ENCODE results near the gene CADM2.

The CADM2 gene

DNA sequence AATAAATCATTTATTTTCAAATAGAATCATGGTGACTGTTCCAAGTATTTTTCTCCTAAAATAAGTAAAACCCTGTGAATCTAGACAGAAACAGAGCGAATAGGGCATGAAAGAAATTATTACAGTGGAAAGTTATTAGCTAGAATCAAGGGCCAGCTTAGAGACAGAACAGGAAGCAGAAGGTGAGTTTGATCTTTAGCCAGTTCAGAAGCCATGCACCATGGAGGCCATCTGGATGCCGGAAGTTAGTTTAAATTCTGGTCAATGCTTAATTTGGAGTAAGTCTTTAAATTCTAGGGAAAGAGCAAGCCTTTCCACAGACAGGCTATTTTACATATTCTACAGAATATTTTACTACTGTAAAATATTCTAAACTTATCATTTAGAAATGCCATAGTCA, 574.8 kb downstream of the CADM2 start:
- TF ChIP-seq, protein P1, sequence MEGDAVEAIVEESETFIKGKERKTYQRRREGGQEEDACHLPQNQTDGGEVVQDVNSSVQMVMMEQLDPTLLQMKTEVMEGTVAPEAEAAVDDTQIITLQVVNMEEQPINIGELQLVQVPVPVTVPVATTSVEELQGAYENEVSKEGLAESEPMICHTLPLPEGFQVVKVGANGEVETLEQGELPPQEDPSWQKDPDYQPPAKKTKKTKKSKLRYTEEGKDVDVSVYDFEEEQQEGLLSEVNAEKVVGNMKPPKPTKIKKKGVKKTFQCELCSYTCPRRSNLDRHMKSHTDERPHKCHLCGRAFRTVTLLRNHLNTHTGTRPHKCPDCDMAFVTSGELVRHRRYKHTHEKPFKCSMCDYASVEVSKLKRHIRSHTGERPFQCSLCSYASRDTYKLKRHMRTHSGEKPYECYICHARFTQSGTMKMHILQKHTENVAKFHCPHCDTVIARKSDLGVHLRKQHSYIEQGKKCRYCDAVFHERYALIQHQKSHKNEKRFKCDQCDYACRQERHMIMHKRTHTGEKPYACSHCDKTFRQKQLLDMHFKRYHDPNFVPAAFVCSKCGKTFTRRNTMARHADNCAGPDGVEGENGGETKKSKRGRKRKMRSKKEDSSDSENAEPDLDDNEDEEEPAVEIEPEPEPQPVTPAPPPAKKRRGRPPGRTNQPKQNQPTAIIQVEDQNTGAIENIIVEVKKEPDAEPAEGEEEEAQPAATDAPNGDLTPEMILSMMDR (IDR thresholded peaks at IDR 0.05) = no peak

DNA sequence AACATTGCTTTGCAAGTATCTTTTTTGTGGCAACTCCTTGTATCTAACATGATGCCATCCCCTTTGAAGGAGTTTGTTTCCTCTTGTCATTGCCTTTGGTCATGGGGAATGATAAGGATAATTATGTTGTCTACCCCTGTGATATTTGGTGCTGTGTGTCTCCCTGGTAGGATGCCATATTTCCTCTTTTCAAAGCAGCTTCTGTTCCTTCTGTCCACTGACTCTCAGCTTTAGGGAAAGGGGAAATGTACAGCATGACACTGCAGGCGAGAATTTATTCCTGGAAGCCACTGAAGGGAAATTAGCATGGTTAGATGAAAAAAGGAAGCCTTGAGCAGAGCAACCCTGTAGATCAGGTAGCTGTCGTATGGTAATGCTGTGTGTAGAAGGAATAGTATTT, 576.7 kb downstream of the CADM2 start:
- TF ChIP-seq, protein P1 (IDR thresholded peaks at IDR 0.05) = no peak

DNA sequence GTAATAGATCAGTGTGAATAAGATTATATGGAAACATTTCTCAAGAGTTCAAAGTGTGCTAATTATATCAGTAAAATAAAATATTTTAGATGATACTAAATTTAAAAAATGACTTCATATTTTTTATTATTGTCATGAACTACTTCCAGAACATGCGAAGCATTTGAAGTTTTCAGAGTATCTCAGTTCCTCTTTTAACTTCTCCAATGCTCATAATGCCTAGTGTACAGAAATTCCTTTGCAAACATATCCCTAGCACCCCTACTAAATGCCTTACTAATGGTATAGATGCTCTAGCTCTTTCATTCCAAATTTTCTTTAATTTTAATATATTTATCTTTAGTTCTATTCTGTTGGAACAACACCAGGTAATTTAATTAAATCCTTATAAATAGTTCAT, 580.4 kb downstream of the CADM2 start:
- TF ChIP-seq, protein P1 (IDR thresholded peaks at IDR 0.05) = no peak

DNA sequence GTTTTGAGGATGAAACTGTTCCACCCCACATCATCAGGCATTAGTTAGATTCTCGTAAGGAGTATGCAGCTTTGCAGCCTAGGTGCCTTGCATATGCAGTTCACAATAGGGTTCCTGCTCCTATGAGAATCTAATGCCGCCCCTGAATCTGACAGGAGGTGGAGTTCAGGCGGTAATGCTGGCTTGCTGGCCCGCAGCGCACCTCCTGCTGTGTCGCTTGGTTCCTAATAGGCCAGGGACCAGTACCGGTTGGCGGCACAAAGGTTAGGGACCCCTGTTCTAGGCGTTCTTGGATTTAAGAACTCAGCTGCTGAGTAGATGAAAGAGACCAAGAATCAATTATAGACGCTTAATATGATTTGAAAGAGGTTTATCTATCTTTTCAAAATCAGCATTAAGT, 595.4 kb downstream of the CADM2 start:
- TF ChIP-seq, protein P1 (IDR thresholded peaks at IDR 0.05) = no peak

DNA sequence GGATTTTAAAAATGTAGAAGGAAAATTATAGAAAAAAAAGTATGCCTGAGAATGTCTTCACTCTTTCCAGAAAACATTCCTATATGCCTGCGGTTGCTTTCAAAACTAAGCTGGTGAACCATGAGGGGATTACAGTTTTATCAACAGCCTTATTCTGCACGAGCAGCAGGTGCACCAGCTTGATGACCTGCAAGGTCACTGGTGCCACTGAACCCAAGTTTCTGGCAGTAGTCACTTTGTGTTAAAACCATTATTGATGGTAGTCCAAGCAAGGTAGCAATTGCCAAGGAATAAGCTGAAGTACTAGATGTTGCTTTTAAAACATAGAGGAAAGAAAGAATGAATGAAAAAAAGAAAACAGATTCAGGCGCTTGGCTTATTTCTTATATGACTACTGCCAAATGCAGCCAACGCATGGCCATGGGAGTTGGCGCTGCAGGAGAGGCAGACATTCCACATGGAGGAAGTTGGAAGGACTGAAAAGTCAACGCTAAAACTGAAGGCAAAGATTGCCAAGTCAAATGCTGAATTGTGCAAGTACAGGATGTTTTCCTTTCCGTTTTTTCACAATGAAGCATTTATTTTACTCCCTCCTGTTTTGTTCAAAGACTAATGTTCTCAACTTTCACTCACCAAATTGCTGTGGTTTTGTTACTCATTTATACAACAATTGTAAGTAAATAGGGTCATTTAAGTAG, 601.4 kb downstream of the CADM2 start:
- TF ChIP-seq, protein P1 (IDR thresholded peaks at IDR 0.05) = no peak

DNA sequence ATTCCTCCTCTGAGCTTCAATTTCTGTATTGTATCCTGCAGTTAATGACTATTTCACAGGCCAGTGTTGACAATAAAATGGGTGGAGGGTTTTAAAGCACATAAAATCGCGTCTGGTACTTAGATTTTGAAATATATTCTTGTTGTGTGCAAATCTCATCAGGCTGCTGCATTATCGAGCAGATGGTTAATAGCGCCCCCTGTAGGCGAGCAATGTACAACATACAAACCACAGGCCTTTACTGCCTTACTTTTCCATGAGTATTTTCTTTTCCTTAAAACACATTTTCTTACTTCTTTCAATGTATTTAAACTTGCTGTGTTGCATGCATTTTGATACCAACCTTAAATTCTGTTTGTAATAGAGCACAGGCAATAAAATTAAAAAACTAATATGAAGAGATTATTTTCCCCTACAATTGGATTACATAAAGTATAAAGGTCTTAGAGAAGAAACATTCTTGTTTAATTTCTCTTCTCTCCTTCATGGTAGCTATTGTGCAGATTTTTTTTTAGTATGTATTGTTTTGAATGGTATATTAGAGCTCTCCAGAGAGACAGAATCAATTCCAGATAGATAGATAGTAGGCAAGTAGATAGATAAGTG, 608.4 kb downstream of the CADM2 start:
- TF ChIP-seq, protein P1 (IDR thresholded peaks at IDR 0.05) = peak; percentile 88

DNA sequence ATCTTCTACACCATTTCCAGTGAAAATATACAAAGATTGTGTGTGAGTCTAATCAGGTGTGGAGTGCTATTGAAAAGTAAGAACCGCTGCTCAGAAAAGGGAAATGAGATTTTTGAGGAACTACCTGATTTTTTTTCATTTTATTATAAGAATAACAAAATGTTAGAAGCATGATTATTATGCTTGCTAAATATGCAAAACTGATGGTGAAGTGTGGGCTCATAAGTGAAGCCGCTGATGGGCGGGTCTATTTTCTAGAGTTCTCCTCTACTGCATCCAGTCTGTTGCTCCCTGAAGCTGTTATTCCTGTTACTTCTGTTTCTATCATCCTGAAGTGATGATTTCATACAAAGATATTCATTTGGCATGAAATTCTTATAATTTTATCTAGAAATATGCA, 612.0 kb downstream of the CADM2 start:
- TF ChIP-seq, protein P1 (IDR thresholded peaks at IDR 0.05) = no peak

Data from LNCAP (cell line).